BE2C (cell line): ENCODE results near the gene ARHGAP26.

Source experiments
- DNase-seq: peaks from one replicate; pipeline ENCODE4 v3.0.0-alpha.2; 2020
- H3K27me3 ChIP-seq: fragments of 250-450 bp; sonication (Bioruptor Pico); 2 replicates; pipeline ENCODE4 v1.5.1; 2020; ENCODE audit warnings: mild to moderate bottlenecking
- H3K36me3 ChIP-seq: fragments of 250-450 bp; sonication (Bioruptor Pico); 2 replicates; pipeline ENCODE4 v1.5.1; 2020; ENCODE audit warnings: mild to moderate bottlenecking
- H3K4me1 ChIP-seq: fragments of 250-450 bp; sonication (Bioruptor Pico); 2 replicates; pipeline ENCODE4 v1.5.1; 2020
- H3K4me3 ChIP-seq: 2 replicates; pipeline ENCODE4 v1.5.1; 2011; ENCODE audit warnings: low read depth, low read length
- H3K9me3 ChIP-seq: fragments of 250-450 bp; sonication (Bioruptor Pico); 2 replicates; pipeline ENCODE4 v1.5.1; 2020
- TF ChIP-seq, protein P1 (sequence below): IDR thresholded peaks from 2 replicates; pipeline ENCODE4 v1.5.1; 2012; ENCODE audit warnings: mild to moderate bottlenecking, low read depth, low read length

Gene ARHGAP26

DNA sequence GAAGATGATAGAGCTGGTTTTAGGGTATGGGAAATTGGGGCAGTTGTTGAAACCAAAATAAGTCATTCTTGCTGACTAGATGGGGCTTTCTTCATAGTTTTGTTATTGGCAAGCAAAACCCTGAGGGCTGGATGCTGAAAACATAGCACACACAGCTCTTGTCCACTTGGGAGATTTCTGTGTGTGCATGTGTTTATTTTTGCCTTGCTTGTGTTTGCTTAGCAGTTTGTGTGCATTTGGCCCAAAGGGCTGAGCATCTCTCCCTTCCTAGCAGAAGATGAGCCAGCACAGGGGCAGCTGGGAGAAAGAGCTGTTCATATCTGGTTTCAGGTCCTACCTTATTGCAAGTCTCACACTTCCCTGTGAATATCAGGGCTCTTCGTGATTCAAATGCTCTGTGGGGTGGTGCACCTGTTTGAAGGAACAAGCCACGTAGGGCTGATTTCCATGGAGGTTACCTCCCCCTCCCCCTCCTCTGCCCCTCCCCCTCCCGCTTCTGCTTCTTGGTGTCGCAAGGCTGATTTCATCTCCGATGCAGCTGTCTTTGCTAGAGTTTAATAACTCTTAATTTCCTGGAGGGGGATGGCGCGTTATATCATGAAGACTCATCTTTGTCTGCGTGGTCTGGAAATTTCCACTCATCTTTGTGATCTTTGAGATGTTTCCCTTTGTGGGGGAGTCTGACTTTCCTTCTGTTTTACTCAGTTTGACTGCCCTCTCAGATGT lies 296.5 kb downstream of the ARHGAP26 start:
- H3K4me1 ChIP-seq: no peaks in the 10 kb centered on the region; the same call in 1 of the 2 replicates
- no peaks in the 10 kb centered on the region for H3K27me3 ChIP-seq
- TF ChIP-seq, protein P1, sequence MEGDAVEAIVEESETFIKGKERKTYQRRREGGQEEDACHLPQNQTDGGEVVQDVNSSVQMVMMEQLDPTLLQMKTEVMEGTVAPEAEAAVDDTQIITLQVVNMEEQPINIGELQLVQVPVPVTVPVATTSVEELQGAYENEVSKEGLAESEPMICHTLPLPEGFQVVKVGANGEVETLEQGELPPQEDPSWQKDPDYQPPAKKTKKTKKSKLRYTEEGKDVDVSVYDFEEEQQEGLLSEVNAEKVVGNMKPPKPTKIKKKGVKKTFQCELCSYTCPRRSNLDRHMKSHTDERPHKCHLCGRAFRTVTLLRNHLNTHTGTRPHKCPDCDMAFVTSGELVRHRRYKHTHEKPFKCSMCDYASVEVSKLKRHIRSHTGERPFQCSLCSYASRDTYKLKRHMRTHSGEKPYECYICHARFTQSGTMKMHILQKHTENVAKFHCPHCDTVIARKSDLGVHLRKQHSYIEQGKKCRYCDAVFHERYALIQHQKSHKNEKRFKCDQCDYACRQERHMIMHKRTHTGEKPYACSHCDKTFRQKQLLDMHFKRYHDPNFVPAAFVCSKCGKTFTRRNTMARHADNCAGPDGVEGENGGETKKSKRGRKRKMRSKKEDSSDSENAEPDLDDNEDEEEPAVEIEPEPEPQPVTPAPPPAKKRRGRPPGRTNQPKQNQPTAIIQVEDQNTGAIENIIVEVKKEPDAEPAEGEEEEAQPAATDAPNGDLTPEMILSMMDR: no peak
- DNase-seq: no peak
- H3K9me3 ChIP-seq: no peaks in the 10 kb centered on the region
- H3K36me3 ChIP-seq: no peaks in the 10 kb centered on the region; the same call in 1 of the 2 replicates
- H3K4me3 ChIP-seq: no peak overlapping the region

DNA sequence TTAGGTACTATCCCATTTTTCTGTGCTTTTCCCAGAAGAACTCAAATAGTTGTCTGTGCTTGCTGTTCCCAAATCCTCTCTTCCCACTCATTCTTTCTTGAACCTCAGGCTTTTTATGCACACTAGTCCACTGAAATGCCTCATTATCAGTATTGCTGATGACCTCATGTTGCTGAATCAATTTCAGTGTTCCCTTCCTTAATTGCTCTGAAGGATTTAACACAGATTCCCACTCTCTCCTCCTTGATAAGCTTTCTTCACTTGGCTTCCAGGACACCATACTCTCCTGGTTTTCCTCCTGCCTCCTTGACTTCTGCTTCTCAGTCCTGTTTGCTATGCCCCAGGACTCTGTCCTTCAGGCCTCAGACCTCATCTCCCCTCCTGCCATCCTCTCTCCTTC lies 298.5 kb downstream of the ARHGAP26 start:
- no peaks in the 10 kb centered on the region for H3K9me3 ChIP-seq
- H3K36me3 ChIP-seq: no peaks in the 10 kb centered on the region; the same call in 1 of the 2 replicates
- H3K4me1 ChIP-seq: no peaks in the 10 kb centered on the region; the same call in 1 of the 2 replicates
- no peak for DNase-seq
- H3K27me3 ChIP-seq: no peaks in the 10 kb centered on the region
- TF ChIP-seq, protein P1: no peak
- no peak overlapping the region for H3K4me3 ChIP-seq

DNA sequence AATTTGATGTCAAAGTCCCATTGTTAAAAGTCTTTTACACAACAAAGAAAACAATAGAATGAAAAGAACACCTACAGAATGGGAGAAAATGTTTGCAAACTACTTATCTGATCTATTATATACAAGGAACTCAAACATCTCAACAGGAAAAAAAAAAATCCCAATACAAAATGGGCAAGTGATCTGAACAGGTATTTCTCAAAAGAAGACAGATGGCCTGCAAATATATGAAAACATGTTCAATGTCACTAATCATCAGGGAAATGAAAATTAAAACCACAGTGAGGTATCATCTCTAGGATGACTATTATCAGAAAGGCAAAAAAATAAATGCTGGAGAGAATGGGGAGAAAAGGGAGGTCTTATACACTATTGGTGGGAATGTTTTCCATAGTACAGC lies 301.8 kb downstream of the ARHGAP26 start:
- TF ChIP-seq, protein P1: no peak
- DNase-seq: no peak
- Histone ChIP-seq H3K4me1 (no peaks in the 10 kb centered on the region), H3K27me3 (no peaks in the 10 kb centered on the region), H3K9me3 (no peaks in the 10 kb centered on the region), H3K36me3 (no peaks in the 10 kb centered on the region; the same call in 1 of the 2 replicates), H3K4me3 (no peak overlapping the region)

DNA sequence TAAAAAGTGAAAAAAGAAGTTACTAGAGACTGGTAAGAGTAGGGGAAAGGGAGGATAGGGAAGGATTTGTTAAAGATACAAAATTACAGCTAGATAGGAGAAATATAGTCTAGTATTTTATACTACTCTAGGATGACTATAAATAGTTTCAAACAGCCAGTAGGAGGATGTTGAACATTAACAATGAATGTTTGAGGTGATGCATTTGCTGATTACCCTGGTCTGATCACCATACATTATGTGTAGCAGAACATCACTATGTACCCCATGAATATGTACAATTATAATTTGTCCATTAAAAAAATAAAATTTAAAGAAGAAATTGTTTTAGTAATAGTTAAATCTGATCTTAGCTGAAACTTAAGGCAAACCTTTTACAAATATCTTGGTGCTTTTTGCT lies 302.6 kb downstream of the ARHGAP26 start:
- TF ChIP-seq, protein P1: no peak
- no peaks in the 10 kb centered on the region for H3K9me3 ChIP-seq
- no peaks in the 10 kb centered on the region; the same call in 1 of the 2 replicates for H3K36me3 ChIP-seq
- no peak overlapping the region for H3K4me3 ChIP-seq
- DNase-seq: no peak
- no peaks in the 10 kb centered on the region for H3K4me1 ChIP-seq
- no peaks in the 10 kb centered on the region for H3K27me3 ChIP-seq

DNA sequence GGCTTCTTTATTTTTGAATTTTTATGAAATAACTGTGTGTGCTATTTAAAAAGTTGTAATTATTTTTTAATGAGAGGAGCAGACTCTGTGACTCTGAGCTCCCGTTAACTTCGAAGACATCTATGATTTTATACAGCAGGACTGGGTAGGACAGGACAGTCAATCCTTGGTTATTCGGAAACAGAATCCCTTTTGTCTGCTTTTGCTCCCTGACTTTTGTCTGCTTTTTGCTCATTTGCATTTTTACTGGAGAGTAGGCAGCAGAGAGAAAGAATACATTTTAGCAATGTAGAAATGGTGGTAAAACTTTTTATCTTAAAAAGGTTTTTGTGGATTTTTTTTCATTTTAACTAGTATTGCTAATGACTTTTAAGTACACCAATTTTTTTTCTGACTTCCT lies 303.6 kb downstream of the ARHGAP26 start:
- no peaks in the 10 kb centered on the region; the same call in 1 of the 2 replicates for H3K36me3 ChIP-seq
- H3K4me3 ChIP-seq: no peak overlapping the region
- TF ChIP-seq, protein P1: no peak
- no peaks in the 10 kb centered on the region for H3K9me3 ChIP-seq
- peaks cover under 1% of the 10 kb centered on the region for H3K4me1 ChIP-seq
- DNase-seq: no peak
- no peaks in the 10 kb centered on the region for H3K27me3 ChIP-seq

DNA sequence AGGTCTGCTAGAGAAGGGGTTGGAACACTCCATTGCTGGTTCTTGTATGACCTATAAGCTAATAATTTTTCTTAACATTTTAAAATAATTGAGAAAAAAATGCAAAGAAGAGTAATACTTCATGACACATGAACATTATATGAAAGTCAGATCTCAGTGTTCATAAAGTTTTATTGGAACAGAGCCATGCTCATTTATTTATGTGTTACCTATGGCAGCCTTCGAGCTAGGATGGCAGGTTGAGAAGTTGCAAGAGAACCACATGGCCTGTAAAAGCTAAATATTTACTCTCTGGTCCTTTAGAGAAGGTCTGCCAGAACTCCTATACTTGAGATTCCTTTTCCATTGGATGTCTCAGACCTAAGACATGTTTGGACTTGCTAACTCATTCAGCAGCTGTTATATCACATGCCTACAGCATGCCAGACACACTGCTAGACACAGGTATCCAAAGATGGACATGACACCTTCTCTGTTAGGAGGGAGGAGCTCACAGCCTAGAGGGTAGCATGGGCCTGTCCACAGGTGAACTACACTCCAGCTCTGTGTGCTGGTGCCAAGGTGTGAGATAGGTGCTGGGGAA lies 304.3 kb downstream of the ARHGAP26 start:
- H3K4me3 ChIP-seq: no peak overlapping the region
- no peaks in the 10 kb centered on the region for H3K9me3 ChIP-seq
- TF ChIP-seq, protein P1: no peak
- DNase-seq: no peak
- H3K4me1 ChIP-seq: peaks cover 6% of the 10 kb centered on the region
- no peaks in the 10 kb centered on the region for H3K36me3 ChIP-seq
- H3K27me3 ChIP-seq: no peaks in the 10 kb centered on the region
